Measurements from ENCODE around the gene CNTN6. TPM values are rescaled to one million over a fixed set of nuclear protein-coding genes. Genes with fewer than 3 reads are reported as not detected.

Gene CNTN6
- total and polyA plus RNA-seq, 2 experiments from 2014 or later, result not detected

DNA sequence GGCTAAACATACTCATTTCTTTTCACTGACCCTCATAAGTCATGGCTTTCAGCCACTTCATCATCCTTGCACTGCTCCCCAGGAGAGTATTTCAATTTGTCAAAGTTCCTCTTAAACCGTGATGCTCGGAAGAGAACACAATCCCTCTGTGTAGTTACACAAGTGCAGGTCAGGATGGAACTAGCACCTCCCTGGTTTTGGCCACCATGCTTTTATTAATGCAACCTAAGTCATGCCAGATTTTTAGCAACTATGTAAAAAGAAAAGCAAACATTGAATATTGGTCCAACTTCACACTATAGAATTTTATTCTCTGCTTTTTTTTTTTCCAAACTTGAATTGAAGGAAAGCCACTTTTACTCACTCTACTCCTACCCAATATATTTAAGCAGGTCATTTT is 45.2 kb downstream of the CNTN6 start (continued):
- TF ChIP-seq, protein P1, sequence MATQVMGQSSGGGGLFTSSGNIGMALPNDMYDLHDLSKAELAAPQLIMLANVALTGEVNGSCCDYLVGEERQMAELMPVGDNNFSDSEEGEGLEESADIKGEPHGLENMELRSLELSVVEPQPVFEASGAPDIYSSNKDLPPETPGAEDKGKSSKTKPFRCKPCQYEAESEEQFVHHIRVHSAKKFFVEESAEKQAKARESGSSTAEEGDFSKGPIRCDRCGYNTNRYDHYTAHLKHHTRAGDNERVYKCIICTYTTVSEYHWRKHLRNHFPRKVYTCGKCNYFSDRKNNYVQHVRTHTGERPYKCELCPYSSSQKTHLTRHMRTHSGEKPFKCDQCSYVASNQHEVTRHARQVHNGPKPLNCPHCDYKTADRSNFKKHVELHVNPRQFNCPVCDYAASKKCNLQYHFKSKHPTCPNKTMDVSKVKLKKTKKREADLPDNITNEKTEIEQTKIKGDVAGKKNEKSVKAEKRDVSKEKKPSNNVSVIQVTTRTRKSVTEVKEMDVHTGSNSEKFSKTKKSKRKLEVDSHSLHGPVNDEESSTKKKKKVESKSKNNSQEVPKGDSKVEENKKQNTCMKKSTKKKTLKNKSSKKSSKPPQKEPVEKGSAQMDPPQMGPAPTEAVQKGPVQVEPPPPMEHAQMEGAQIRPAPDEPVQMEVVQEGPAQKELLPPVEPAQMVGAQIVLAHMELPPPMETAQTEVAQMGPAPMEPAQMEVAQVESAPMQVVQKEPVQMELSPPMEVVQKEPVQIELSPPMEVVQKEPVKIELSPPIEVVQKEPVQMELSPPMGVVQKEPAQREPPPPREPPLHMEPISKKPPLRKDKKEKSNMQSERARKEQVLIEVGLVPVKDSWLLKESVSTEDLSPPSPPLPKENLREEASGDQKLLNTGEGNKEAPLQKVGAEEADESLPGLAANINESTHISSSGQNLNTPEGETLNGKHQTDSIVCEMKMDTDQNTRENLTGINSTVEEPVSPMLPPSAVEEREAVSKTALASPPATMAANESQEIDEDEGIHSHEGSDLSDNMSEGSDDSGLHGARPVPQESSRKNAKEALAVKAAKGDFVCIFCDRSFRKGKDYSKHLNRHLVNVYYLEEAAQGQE (IDR thresholded peaks at IDR 0.05; ENCODE audit: unreplicated experiment), result no peak

DNA sequence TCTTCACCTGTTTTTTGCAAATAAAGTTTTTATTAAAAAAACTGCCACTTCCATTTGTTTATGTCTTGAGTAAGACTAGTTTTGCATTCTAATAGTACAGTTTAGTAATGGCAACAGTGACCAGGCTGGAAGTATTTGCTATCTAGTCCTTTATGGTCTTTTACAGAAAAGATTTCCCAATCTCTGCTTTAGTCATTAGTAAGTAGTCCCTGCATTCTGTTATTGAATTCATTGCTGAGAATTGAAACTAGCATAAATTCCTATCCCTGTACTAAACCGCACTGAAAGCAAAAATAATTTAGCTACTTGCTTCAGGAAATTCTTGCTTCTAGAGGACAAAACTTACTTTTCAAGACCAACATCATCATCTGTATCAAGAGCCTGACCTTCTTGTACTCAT is 46.2 kb downstream of the CNTN6 start:
- DNase-seq (ENCODE audit: low spot score), result no peak
- Histone ChIP-seq H3K9me2 (ENCODE audit: insufficient read depth) (no peaks in the 10 kb centered on the region), H3K4me2 (no peak overlapping the region), H3K79me2 (replicated peaks; ENCODE audit: insufficient read depth) (no peaks in the 10 kb centered on the region), H3F3A (replicated peaks; ENCODE audit: low read depth) (no peaks in the 10 kb centered on the region), H3K36me3 (ENCODE audit: insufficient read depth) (no peaks in the 10 kb centered on the region), H2AFZ (no peak overlapping the region), H4K20me1 (replicated peaks; ENCODE audit: insufficient read depth) (no peaks in the 10 kb centered on the region), H3K4me3 (no peak overlapping the region), H3K27me3 (ENCODE audit: insufficient read depth) (no peaks in the 10 kb centered on the region), H3K27ac (ENCODE audit: low read depth) (no peak overlapping the region), H3K4me1 (ENCODE audit: insufficient read depth) (no peaks in the 10 kb centered on the region)
- no peak overlapping the region for H3K27ac Mint-ChIP-seq
- no peak for ATAC-seq
- H3K4me3 Mint-ChIP-seq, result no peak overlapping the region
- peaks cover 95% of the 10 kb centered on the region for H3K9me3 Mint-ChIP-seq
- peaks cover 1% of the 10 kb centered on the region for H3K27me3 Mint-ChIP-seq (ENCODE audit: insufficient read depth, low read depth, poor library complexity)
- peaks cover 16% of the 10 kb centered on the region; the same call in 2 of the 3 replicates for H3K36me3 Mint-ChIP-seq (ENCODE audit: low read depth)
- no peaks in the 10 kb centered on the region for H3K4me1 Mint-ChIP-seq
- no peak for TF ChIP-seq EZH2 (IDR thresholded peaks at IDR 0.05; ENCODE audit: low read depth, unreplicated experiment)
- TF ChIP-seq STAT1 (IDR thresholded peaks at IDR 0.05; ENCODE audit: unreplicated experiment), result no peak
- TF ChIP-seq ZNF331 (CRISPR knock-in tag; IDR thresholded peaks at IDR 0.05; ENCODE audit: low read depth), result no peak
- TF ChIP-seq, protein P2, sequence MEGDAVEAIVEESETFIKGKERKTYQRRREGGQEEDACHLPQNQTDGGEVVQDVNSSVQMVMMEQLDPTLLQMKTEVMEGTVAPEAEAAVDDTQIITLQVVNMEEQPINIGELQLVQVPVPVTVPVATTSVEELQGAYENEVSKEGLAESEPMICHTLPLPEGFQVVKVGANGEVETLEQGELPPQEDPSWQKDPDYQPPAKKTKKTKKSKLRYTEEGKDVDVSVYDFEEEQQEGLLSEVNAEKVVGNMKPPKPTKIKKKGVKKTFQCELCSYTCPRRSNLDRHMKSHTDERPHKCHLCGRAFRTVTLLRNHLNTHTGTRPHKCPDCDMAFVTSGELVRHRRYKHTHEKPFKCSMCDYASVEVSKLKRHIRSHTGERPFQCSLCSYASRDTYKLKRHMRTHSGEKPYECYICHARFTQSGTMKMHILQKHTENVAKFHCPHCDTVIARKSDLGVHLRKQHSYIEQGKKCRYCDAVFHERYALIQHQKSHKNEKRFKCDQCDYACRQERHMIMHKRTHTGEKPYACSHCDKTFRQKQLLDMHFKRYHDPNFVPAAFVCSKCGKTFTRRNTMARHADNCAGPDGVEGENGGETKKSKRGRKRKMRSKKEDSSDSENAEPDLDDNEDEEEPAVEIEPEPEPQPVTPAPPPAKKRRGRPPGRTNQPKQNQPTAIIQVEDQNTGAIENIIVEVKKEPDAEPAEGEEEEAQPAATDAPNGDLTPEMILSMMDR (conservative IDR thresholded peaks at IDR 0.05; ENCODE audit: low read depth in 2 of 2), result no peak
- no peak for TF ChIP-seq CREB1 (CRISPR knock-in tag; IDR thresholded peaks at IDR 0.05; ENCODE audit: low read depth)
- TF ChIP-seq NANOG (IDR thresholded peaks at IDR 0.05; ENCODE audit: borderline replicate concordance), result no peak
- TF ChIP-seq ZNF114 (CRISPR knock-in tag; IDR thresholded peaks at IDR 0.05), result no peak
- TF ChIP-seq, protein P3, sequence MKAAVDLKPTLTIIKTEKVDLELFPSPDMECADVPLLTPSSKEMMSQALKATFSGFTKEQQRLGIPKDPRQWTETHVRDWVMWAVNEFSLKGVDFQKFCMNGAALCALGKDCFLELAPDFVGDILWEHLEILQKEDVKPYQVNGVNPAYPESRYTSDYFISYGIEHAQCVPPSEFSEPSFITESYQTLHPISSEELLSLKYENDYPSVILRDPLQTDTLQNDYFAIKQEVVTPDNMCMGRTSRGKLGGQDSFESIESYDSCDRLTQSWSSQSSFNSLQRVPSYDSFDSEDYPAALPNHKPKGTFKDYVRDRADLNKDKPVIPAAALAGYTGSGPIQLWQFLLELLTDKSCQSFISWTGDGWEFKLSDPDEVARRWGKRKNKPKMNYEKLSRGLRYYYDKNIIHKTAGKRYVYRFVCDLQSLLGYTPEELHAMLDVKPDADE (IDR thresholded peaks at IDR 0.05), result no peak
- TF ChIP-seq, protein P4, sequence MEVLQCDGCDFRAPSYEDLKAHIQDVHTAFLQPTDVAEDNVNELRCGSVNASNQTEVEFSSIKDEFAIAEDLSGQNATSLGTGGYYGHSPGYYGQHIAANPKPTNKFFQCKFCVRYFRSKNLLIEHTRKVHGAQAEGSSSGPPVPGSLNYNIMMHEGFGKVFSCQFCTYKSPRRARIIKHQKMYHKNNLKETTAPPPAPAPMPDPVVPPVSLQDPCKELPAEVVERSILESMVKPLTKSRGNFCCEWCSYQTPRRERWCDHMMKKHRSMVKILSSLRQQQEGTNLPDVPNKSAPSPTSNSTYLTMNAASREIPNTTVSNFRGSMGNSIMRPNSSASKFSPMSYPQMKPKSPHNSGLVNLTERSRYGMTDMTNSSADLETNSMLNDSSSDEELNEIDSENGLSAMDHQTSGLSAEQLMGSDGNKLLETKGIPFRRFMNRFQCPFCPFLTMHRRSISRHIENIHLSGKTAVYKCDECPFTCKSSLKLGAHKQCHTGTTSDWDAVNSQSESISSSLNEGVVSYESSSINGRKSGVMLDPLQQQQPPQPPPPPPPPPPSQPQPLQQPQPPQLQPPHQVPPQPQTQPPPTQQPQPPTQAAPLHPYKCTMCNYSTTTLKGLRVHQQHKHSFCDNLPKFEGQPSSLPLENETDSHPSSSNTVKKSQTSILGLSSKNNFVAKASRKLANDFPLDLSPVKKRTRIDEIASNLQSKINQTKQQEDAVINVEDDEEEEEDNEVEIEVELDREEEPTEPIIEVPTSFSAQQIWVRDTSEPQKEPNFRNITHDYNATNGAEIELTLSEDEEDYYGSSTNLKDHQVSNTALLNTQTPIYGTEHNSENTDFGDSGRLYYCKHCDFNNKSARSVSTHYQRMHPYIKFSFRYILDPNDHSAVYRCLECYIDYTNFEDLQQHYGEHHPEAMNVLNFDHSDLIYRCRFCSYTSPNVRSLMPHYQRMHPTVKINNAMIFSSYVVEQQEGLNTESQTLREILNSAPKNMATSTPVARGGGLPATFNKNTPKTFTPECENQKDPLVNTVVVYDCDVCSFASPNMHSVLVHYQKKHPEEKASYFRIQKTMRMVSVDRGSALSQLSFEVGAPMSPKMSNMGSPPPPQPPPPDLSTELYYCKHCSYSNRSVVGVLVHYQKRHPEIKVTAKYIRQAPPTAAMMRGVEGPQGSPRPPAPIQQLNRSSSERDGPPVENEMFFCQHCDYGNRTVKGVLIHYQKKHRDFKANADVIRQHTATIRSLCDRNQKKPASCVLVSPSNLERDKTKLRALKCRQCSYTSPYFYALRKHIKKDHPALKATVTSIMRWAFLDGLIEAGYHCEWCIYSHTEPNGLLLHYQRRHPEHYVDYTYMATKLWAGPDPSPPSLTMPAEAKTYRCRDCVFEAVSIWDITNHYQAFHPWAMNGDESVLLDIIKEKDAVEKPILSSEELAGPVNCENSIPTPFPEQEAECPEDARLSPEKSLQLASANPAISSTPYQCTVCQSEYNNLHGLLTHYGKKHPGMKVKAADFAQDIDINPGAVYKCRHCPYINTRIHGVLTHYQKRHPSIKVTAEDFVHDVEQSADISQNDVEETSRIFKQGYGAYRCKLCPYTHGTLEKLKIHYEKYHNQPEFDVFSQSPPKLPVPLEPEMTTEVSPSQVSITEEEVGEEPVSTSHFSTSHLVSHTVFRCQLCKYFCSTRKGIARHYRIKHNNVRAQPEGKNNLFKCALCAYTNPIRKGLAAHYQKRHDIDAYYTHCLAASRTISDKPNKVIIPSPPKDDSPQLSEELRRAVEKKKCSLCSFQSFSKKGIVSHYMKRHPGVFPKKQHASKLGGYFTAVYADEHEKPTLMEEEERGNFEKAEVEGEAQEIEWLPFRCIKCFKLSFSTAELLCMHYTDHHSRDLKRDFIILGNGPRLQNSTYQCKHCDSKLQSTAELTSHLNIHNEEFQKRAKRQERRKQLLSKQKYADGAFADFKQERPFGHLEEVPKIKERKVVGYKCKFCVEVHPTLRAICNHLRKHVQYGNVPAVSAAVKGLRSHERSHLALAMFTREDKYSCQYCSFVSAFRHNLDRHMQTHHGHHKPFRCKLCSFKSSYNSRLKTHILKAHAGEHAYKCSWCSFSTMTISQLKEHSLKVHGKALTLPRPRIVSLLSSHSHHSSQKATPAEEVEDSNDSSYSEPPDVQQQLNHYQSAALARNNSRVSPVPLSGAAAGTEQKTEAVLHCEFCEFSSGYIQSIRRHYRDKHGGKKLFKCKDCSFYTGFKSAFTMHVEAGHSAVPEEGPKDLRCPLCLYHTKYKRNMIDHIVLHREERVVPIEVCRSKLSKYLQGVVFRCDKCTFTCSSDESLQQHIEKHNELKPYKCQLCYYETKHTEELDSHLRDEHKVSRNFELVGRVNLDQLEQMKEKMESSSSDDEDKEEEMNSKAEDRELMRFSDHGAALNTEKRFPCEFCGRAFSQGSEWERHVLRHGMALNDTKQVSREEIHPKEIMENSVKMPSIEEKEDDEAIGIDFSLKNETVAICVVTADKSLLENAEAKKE (CRISPR knock-in tag; IDR thresholded peaks at IDR 0.05), result no peak
- no peak for TF ChIP-seq JUNB (IDR thresholded peaks at IDR 0.05; ENCODE audit: unreplicated experiment)
- no peak for TF ChIP-seq POLR2AphosphoS5 (IDR thresholded peaks at IDR 0.05; ENCODE audit: low read depth)
- TF ChIP-seq EZH2phosphoT487 (IDR thresholded peaks at IDR 0.05; ENCODE audit: unreplicated experiment), result no peak

Measured in GM23338 (cell line).